M059J (cell line): ENCODE results near the gene URB1. TPM values are rescaled to one million over a fixed set of nuclear protein-coding genes. Genes with fewer than 3 reads are reported as not detected.
"Not testable (repeated sequence)": the region's sequence is repeated elsewhere in the genome, so short reads cannot be mapped to it uniquely, and the experiment has no call there.

Experiments used
- DNase-seq: peaks from one replicate; pipeline ENCODE4 v3.0.0-alpha.2; 2012; ENCODE audit warnings: low read depth
- total RNA-seq: library from RNA; depleted of rRNA; stranded (reverse); fragments of >200 nt; shearing (Covaris generic); gene quantifications from 2 replicates; pipeline ENCODE4 v1.2.3, GENCODE V29; 2014; rRNA removed

URB1 gene
- total RNA-seq: 8.9 and 18.1 TPM in 2 replicates

- DNase-seq: peak; percentile 87
Observed at GRCh38 chr21:32392880-32393676, at the start of gene URB1. Gene URB1, minus strand, starts transcription at chr21:32393012. Its CDS starts 102 bp downstream, at chr21:32392910.

- DNase-seq: no peak
Observed at GRCh38 chr21:32437729-32438128, 44.9 kb upstream of the URB1 start.

GRCh38 chr21:32432982-32433660, 40.3 kb upstream of the URB1 start:
- DNase-seq: not testable (repeated sequence)

- DNase-seq: no peak
Observed at GRCh38 chr21:32427958-32428623, 35.3 kb upstream of the URB1 start.

- DNase-seq: peak; percentile 74
Observed at GRCh38 chr21:32426592-32427051, 33.8 kb upstream of the URB1 start.

GRCh38 chr21:32426066-32426465, 33.3 kb upstream of the URB1 start:
- DNase-seq: no peak

- peak; percentile 45 for DNase-seq
Observed at GRCh38 chr21:32425628-32426027, 32.8 kb upstream of the URB1 start.

- DNase-seq: peak; percentile 72
Observed at GRCh38 chr21:32424674-32425073, 31.9 kb upstream of the URB1 start.

GRCh38 chr21:32424191-32424535, 31.4 kb upstream of the URB1 start:
- DNase-seq: peak; percentile 78

- DNase-seq: peak; percentile 95
Observed at GRCh38 chr21:32423320-32424190, 30.7 kb upstream of the URB1 start.

GRCh38 chr21:32422064-32422463, 29.3 kb upstream of the URB1 start:
- no peak for DNase-seq

GRCh38 chr21:32418146-32418545, 25.3 kb upstream of the URB1 start:
- DNase-seq: no peak

- DNase-seq: no peak
Observed at GRCh38 chr21:32415451-32416398, 22.9 kb upstream of the URB1 start.

- peak; percentile 71 for DNase-seq
Observed at GRCh38 chr21:32414579-32415358, 22.0 kb upstream of the URB1 start.

GRCh38 chr21:32413697-32414578, 21.1 kb upstream of the URB1 start:
- peak; percentile 40 for DNase-seq

- DNase-seq: no peak
Observed at GRCh38 chr21:32413015-32413504, 20.2 kb upstream of the URB1 start.

GRCh38 chr21:32412162-32413014, 19.6 kb upstream of the URB1 start, which contains the start of gene EVA1C:
Gene EVA1C, plus strand, starts transcription at chr21:32412706. Its CDS starts 148 bp downstream, at chr21:32412854.
- DNase-seq: peak; percentile 60
